Panc1 (cell line): ENCODE data around the gene COL1A1. TPM values are rescaled to one million over a fixed set of nuclear protein-coding genes. Genes with fewer than 3 reads are reported as not detected.

Source experiments
- ATAC-seq: fragments of 200-7000 bp; cut with Tn5 transposase; 2 replicates; pipeline ENCODE4 v1.9.1; 2020; ENCODE audit warnings: mild to moderate bottlenecking, moderate library complexity
- BruUV-seq: library from RNA; stranded (reverse); fragments of 400-500 nt; replicated peaks from 2 replicates; lab custom pipeline; 2021; lab: Mats Ljungman, UMichigan
- CTCF ChIA-PET: fragments of 300-600 bp; sonication (Branson Sonifier 250); formaldehyde crosslinking; loops from one replicate; lab custom pipeline; 2022; ENCODE audit warnings: antibody characterized with exemption; lab: Charles Lee
- POLR2A ChIA-PET: fragments of 300-600 bp; sonication (Branson Sonifier 250); formaldehyde crosslinking; loops from one replicate; lab custom pipeline; 2022; ENCODE audit warnings: antibody characterized with exemption; lab: Charles Lee
- DNase-seq: peaks from one replicate; pipeline ENCODE4 v3.0.0-alpha.2; 2010; ENCODE audit warnings: low read depth, low spot score
- H3K27ac ChIP-seq: 2 replicates; pipeline ENCODE4 v1.5.1; 2011; ENCODE audit warnings: mild to moderate bottlenecking, low read length, inconsistent platforms
- H3K27me3 ChIP-seq: fragments of 200-500 bp; sonication (Bioruptor generic); 2 replicates; pipeline ENCODE4 v1.6.0; 2014; ENCODE audit warnings: low read length, inconsistent platforms; ENCODE audit not compliant: control insufficient read depth, insufficient read depth
- H3K36me3 ChIP-seq: fragments of 200-500 bp; sonication (Bioruptor generic); 2 replicates; pipeline ENCODE4 v1.5.1; 2014; ENCODE audit warnings: inconsistent platforms, mild to moderate bottlenecking, low read length, moderate library complexity; ENCODE audit not compliant: control insufficient read depth, insufficient read depth
- H3K4me1 ChIP-seq: 2 replicates; pipeline ENCODE4 v1.5.1; 2011; ENCODE audit warnings: inconsistent platforms, mild to moderate bottlenecking, low read length, moderate library complexity; ENCODE audit not compliant: control insufficient read depth, insufficient read depth
- H3K4me3 ChIP-seq, 2 experiments: 2 replicates each; pipeline ENCODE4 v1.5.1; 2011 to 2012; ENCODE audit warnings: low read depth in 2 of 2, low read length in 2 of 2, mild to moderate bottlenecking in 2 of 2, inconsistent platforms in 1 of 2, moderate library complexity in 1 of 2
- H3K9me3 ChIP-seq: fragments of 200-500 bp; sonication (Bioruptor generic); 2 replicates; pipeline ENCODE4 v1.5.1; 2014; ENCODE audit warnings: low read depth, mild to moderate bottlenecking, inconsistent platforms, low read length, moderate library complexity; ENCODE audit not compliant: control insufficient read depth, insufficient read depth
- CTCF ChIP-seq: fragments of 450-650 bp; IDR thresholded peaks from 2 replicates; pipeline ENCODE4 v1.5.1; 2017; ENCODE audit warnings: mild to moderate bottlenecking
- POLR2AphosphoS5 ChIP-seq: IDR thresholded peaks from 2 replicates; pipeline ENCODE4 v1.6.1; 2012; ENCODE audit warnings: mild to moderate bottlenecking, low read depth, low read length, moderate library complexity
- SIN3A ChIP-seq: IDR thresholded peaks from 2 replicates; pipeline ENCODE4 v1.6.1; 2012; ENCODE audit warnings: low read depth, mild to moderate bottlenecking, low read length, moderate library complexity, borderline replicate concordance; ENCODE audit not compliant: insufficient read depth
- TCF7L2 ChIP-seq: IDR thresholded peaks from 2 replicates; pipeline ENCODE4 v1.6.1; 2011; ENCODE audit warnings: mild to moderate bottlenecking, low read depth, low read length, inconsistent platforms
- in situ Hi-C: cut with HindIII; loops from 2 replicates; pipeline ENCODE4 v1.10.0; 2016; ENCODE audit warnings: low sequenced_read_pairs, low pct_unique_long_range_greater_than_20kb
- intact Hi-C: fragments of 100-400 bp; cut with micrococcal nuclease; formaldehyde crosslinking; loops from one replicate; pipeline ENCODE4 v1.10.0; 2022; ENCODE audit not compliant: unreplicated experiment
- total RNA-seq: library from RNA; stranded (reverse); gene quantifications from one replicate; pipeline ENCODE4 v1.2.1, GENCODE V29; 2021; ENCODE audit not compliant: unreplicated experiment
- TF ChIP-seq, protein P1 (sequence below), 2 experiments: IDR thresholded peaks; 2 replicates each; pipeline ENCODE4 v1.6.1; 2011 to 2012; ENCODE audit warnings: low read depth in 2 of 2, control low read depth in 1 of 2, low read length in 1 of 2, mild to moderate bottlenecking in 1 of 2, moderate library complexity in 1 of 2; ENCODE audit not compliant: insufficient read depth in 1 of 2

COL1A1 gene
- total RNA-seq, 1 experiment from 2014 or later, result 52.7 TPM

DNA sequence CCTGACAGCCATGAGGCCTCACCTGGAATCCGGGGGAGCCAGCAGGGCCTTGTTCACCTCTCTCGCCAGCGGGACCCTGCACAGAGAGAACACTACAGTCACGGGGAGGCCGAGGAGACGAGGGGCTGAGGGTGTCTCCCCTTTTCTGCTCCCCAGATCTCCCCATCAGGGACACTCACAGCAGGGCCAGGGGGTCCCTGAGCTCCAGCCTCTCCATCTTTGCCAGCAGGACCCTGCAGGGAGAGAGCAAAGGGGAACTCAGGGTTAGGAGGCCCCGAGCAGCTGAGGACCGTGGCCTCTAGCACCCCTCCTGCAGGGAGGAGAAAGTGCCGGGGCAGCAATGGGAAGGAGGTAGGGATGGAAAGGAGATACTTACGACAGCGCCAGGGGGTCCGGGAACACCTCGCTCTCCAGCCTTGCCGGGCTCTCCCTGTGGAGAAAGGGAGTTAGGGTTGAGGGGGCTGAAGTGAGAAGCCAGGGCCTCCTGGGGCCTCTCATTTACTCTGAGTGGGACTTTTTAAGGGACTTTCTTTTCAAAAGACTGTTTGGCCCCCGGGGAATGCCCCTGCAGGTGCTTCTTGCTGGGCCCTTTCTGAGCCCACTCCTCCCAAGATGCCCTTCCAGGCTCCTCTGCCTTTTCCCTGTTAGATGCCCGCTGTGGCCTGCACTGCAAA, 8.7 kb downstream of the COL1A1 start:
- Histone ChIP-seq H3K27ac (no peak overlapping the region), H3K27me3 (no peaks in the 10 kb centered on the region), H3K4me1 (no peaks in the 10 kb centered on the region), H3K9me3 (no peaks in the 10 kb centered on the region), H3K4me3 (no peak overlapping the region), H3K36me3 (no peaks in the 10 kb centered on the region)
- ChIA-PET CTCF (interaction anchor here (0.6 kb wide), 1 partner anchor 99 kb away, joined by 5 read pairs; no protein-coding TSS in a partner anchor), POLR2A (no interaction called here)
- no peak for TF ChIP-seq CTCF
- intact Hi-C loops, result no loop called here
- in situ Hi-C loops, result no loop called here
- no TSS peak for BruUV-seq
- DNase-seq (no peak), ATAC-seq (no peak)

DNA sequence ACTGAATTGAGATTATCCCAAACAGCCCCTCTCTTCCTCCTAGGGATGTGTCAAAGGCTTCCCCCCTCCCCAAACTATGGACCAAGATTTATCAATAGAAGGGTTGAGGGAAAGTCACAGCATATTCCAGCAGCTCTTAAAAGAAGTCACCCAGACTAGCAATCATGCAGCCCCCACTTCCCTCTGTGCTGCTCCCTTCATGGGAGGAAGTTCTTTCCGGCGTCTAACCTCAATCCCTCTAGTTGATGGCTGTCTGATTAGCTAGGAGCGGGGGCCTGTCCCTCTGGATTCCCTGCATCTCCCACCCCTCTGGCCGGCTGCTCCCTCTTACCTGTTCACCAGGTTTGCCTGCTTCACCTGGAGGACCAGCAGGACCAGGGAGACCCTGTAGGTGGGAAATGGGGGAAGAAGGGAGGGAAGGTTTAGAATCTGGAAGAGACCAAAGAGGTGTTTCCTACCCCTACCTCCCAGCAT, 9.2 kb downstream of the COL1A1 start:
- no peaks in the 10 kb centered on the region for H3K9me3 ChIP-seq
- ChIA-PET CTCF (no interaction called here), POLR2A (no interaction called here)
- BruUV-seq, result no TSS peak
- TF ChIP-seq TCF7L2 (no peak), POLR2AphosphoS5 (no peak), CTCF (no peak), SIN3A (no peak)
- TF ChIP-seq, protein P1, sequence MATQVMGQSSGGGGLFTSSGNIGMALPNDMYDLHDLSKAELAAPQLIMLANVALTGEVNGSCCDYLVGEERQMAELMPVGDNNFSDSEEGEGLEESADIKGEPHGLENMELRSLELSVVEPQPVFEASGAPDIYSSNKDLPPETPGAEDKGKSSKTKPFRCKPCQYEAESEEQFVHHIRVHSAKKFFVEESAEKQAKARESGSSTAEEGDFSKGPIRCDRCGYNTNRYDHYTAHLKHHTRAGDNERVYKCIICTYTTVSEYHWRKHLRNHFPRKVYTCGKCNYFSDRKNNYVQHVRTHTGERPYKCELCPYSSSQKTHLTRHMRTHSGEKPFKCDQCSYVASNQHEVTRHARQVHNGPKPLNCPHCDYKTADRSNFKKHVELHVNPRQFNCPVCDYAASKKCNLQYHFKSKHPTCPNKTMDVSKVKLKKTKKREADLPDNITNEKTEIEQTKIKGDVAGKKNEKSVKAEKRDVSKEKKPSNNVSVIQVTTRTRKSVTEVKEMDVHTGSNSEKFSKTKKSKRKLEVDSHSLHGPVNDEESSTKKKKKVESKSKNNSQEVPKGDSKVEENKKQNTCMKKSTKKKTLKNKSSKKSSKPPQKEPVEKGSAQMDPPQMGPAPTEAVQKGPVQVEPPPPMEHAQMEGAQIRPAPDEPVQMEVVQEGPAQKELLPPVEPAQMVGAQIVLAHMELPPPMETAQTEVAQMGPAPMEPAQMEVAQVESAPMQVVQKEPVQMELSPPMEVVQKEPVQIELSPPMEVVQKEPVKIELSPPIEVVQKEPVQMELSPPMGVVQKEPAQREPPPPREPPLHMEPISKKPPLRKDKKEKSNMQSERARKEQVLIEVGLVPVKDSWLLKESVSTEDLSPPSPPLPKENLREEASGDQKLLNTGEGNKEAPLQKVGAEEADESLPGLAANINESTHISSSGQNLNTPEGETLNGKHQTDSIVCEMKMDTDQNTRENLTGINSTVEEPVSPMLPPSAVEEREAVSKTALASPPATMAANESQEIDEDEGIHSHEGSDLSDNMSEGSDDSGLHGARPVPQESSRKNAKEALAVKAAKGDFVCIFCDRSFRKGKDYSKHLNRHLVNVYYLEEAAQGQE (IDR thresholded peaks at IDR 0.05; ENCODE audit: insufficient read depth in 1 of 2, low read depth in 2 of 2, low read length in 1 of 2), result no peak
- H3K36me3 ChIP-seq, result no peaks in the 10 kb centered on the region
- no peaks in the 10 kb centered on the region for H3K27me3 ChIP-seq
- no peak for ATAC-seq
- H3K4me3 ChIP-seq, result no peak overlapping the region
- intact Hi-C loops (no loop called here), in situ Hi-C loops (no loop called here)
- DNase-seq, result no peak
- H3K27ac ChIP-seq, result no peak overlapping the region
- no peaks in the 10 kb centered on the region for H3K4me1 ChIP-seq
